Kidney (tissue), 14 donors: ENCODE results near the gene AASS. TPM values are rescaled to one million over a fixed set of nuclear protein-coding genes. Genes with fewer than 3 reads are reported as not detected.

Experiments
- DNase-seq, 5 donors: peaks; one replicate each; pipeline ENCODE4 v3.0.0-alpha.2; 2013 to 2020
- FAIRE-seq: peaks from 2 replicates; lab custom pipeline; 2012; peaks lifted over from hg19 to GRCh38; lab: Jason Lieb, UNC
- H3K27ac ChIP-seq, 2 donors: one replicate each; pipeline ENCODE4 v1.7.0; 2013; ENCODE audit warnings: low read depth in 2 of 2, low read length in 2 of 2, inconsistent platforms in 1 of 2
- H3K27me3 ChIP-seq: one replicate; pipeline ENCODE4 v1.7.1; 2013; ENCODE audit warnings: low read length, inconsistent platforms; ENCODE audit not compliant: control insufficient read depth, insufficient read depth
- H3K36me3 ChIP-seq, 3 donors: one replicate each; pipeline versions ENCODE4 v1.7.0 to v1.7.1; 2013; ENCODE audit warnings: low read length in 3 of 3, control low read depth in 1 of 3, inconsistent platforms in 1 of 3; ENCODE audit not compliant: insufficient read depth in 3 of 3, control insufficient read depth in 2 of 3
- H3K4me1 ChIP-seq, 3 donors: one replicate each; pipeline versions ENCODE4 v1.7.0 to v1.7.1; 2013; ENCODE audit warnings: low read length in 3 of 3, inconsistent platforms in 1 of 3, low read depth in 1 of 3; ENCODE audit not compliant: control insufficient read depth in 2 of 3, insufficient read depth in 2 of 3
- H3K4me3 ChIP-seq, 3 donors: one replicate each; pipeline versions ENCODE4 v1.7.0 to v1.8.1; 2013; ENCODE audit warnings: low read length in 3 of 3, control low read depth in 1 of 3, inconsistent platforms in 1 of 3
- H3K9ac ChIP-seq, 3 donors: one replicate each; pipeline versions ENCODE4 v1.7.0 to v1.7.1; 2013; ENCODE audit warnings: low read length in 3 of 3, control low read depth in 1 of 3, inconsistent platforms in 1 of 3
- H3K9me3 ChIP-seq, 3 donors: one replicate each; pipeline versions ENCODE4 v1.7.0 to v1.7.1; 2013; ENCODE audit warnings: low read length in 3 of 3, control low read depth in 1 of 3, inconsistent platforms in 1 of 3; ENCODE audit not compliant: control insufficient read depth in 2 of 3, insufficient read depth in 1 of 3
- intact Hi-C: fragments of 100-400 bp; cut with DNase I; formaldehyde crosslinking; loops from one replicate; pipeline ENCODE4 v1.11.1; 2022
- polyA plus RNA-seq: library from polyadenylated mRNA; stranded (reverse); fragments of 350-450 nt; fragmentation: Illumina TruSeq; extraction: RNeasy Lipid Tissue Mini Kit (QIAGEN cat#74804); gene quantifications from one replicate; pipeline ENCODE4 v1.2.3, GENCODE V29; 2014; ENCODE audit warnings: low read depth, low replicate concordance; ENCODE audit not compliant: insufficient read depth
- total RNA-seq: library from RNA; stranded (reverse); fragmentation: NEBNext Ultra II Directional; extraction: Animal tissue kit (Norgen Biotek cat#: 25700); gene quantifications from one replicate; pipeline ENCODE4 v1.2.1, GENCODE V29; 2021
- TF ChIP-seq, protein P1 (sequence below): IDR thresholded peaks from 3 replicates; pipeline ENCODE4 v1.5.1; 2012; ENCODE audit warnings: mild to moderate bottlenecking, moderate library complexity, borderline replicate concordance; ENCODE audit not compliant: insufficient read depth; ENCODE audit errors: extremely low read depth
- donor health status: control.
- donor health status: control.
- donor health status: control.
- donor health status: control.
- donor health status: control.
- donor health status: DM: yes; HTN: yes; CAD: no.
- donor health status: Normal renal cell carcinoma (clear cell type).

Gene AASS
- total and polyA plus RNA-seq, 2 donors from 2014 or later: 4.9 to 24.2 TPM

- FAIRE-seq (no peak), DNase-seq (no peak)
- no peak overlapping the region for H3K27ac ChIP-seq
- peaks cover 0 to 13% (median 9%) of the 10 kb centered on the region in 3 donors for H3K4me1 ChIP-seq
- intact Hi-C loops: no loop called here
- H3K4me3 ChIP-seq: no peak overlapping the region
- no peaks in the 10 kb centered on the region for H3K36me3 ChIP-seq
- H3K27me3 ChIP-seq: no peaks in the 10 kb centered on the region
- TF ChIP-seq, protein P1, sequence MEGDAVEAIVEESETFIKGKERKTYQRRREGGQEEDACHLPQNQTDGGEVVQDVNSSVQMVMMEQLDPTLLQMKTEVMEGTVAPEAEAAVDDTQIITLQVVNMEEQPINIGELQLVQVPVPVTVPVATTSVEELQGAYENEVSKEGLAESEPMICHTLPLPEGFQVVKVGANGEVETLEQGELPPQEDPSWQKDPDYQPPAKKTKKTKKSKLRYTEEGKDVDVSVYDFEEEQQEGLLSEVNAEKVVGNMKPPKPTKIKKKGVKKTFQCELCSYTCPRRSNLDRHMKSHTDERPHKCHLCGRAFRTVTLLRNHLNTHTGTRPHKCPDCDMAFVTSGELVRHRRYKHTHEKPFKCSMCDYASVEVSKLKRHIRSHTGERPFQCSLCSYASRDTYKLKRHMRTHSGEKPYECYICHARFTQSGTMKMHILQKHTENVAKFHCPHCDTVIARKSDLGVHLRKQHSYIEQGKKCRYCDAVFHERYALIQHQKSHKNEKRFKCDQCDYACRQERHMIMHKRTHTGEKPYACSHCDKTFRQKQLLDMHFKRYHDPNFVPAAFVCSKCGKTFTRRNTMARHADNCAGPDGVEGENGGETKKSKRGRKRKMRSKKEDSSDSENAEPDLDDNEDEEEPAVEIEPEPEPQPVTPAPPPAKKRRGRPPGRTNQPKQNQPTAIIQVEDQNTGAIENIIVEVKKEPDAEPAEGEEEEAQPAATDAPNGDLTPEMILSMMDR: no peak
- H3K9ac ChIP-seq: no peak overlapping the region
- no peaks in the 10 kb centered on the region for H3K9me3 ChIP-seq
These were observed 2.0 kb upstream of the AASS start for GRCh38 chr7:122145937-122146645.

DNA sequence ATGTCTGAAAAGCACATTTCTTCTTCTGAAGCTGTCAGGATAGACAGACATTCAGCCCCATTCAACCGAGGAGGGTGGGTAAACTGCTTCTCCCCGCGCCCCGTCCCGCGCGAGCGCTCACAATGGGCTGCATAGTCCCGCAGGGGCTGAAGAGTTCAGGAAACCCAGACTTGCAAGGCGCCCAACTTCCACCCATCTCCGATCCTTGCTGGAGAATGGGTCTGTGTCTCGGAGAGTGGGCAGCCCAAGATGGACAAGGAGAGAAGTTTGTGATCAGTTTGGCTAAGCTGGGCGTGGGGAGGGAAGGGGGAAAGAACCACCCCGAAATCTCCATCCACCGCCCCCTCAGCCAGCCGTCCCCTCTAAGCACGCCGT is 686 bp downstream of the AASS start:
- no peaks in the 10 kb centered on the region for H3K36me3 ChIP-seq
- no peaks in the 10 kb centered on the region for H3K9me3 ChIP-seq
- intact Hi-C loops: no loop called here
- no peak for FAIRE-seq
- peak overlapping the region; percentile 75 to 96 (median 89) for H3K9ac ChIP-seq
- peak; percentile 40 to 66 (median 61) for DNase-seq
- H3K4me1 ChIP-seq: peaks cover 0 to 16% (median 9%) of the 10 kb centered on the region in 3 donors
- H3K4me3 ChIP-seq: peak overlapping the region; percentile 84 to 96 (median 95)
- no peaks in the 10 kb centered on the region for H3K27me3 ChIP-seq
- H3K27ac ChIP-seq: peak overlapping the region; percentile 97 to 98
- TF ChIP-seq, protein P1: no peak

- Histone ChIP-seq H3K4me1 (peaks cover 0 to 25% (median 9%) of the 10 kb centered on the region in 3 donors), H3K4me3 (no peak overlapping the region), H3K27me3 (no peaks in the 10 kb centered on the region), H3K9ac (no peak overlapping the region), H3K9me3 (no peaks in the 10 kb centered on the region), H3K36me3 (no peaks in the 10 kb centered on the region), H3K27ac (no peak overlapping the region)
- FAIRE-seq: no peak
- no peak for DNase-seq
- TF ChIP-seq, protein P1: no peak
- intact Hi-C loops: no loop called here
These were observed 3.1 kb downstream of the AASS start for GRCh38 chr7:122140918-122141317.
